ENCODE data around the gene GPR158. TPM values are rescaled to one million over a fixed set of nuclear protein-coding genes. Genes with fewer than 3 reads are reported as not detected.

The GPR158 gene
- total and polyA plus RNA-seq, 2 of the 8 experiments (the other 6 are each of a cell fraction or from before 2014, with no cell fraction given) = 0.14 to 0.78 TPM

DNA sequence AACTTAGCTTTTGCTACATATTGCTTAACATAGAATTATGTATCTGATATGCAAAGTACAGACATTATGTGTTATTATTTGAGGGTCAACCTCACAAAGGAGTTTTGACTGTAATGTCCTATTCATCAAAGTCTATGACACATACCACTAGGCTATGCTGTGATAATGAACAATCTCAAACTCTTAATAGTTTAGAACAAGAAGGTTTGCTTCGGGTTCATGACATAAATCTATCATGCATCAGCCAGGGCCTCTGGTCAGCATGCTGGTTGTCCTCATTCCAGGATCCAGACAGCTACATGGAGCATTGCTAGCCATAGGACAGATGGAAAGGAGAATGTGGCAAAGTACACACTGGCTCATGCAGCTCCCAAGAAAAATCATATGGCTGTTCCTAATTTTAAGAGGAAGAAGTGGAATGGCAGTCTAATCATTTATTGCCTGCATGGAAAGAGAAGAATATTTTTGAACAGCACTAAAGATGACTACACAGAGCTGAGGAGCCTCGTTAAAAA, 332.1 kb downstream of the GPR158 start (continued):
- no peak for TF ChIP-seq SIRT6 (IDR thresholded peaks at IDR 0.05; ENCODE audit: low read length)
- no peak for TF ChIP-seq TEAD4 (IDR thresholded peaks at IDR 0.05; ENCODE audit: low read depth, low read length)
- TF ChIP-seq CBX8 (IDR thresholded peaks at IDR 0.05; ENCODE audit: borderline replicate concordance, low read depth, low read length) = no peak
- TF ChIP-seq SAP30 (IDR thresholded peaks at IDR 0.05; ENCODE audit: insufficient read depth, insufficient replicate concordance, low read length) = no peak
- TF ChIP-seq, protein P1, sequence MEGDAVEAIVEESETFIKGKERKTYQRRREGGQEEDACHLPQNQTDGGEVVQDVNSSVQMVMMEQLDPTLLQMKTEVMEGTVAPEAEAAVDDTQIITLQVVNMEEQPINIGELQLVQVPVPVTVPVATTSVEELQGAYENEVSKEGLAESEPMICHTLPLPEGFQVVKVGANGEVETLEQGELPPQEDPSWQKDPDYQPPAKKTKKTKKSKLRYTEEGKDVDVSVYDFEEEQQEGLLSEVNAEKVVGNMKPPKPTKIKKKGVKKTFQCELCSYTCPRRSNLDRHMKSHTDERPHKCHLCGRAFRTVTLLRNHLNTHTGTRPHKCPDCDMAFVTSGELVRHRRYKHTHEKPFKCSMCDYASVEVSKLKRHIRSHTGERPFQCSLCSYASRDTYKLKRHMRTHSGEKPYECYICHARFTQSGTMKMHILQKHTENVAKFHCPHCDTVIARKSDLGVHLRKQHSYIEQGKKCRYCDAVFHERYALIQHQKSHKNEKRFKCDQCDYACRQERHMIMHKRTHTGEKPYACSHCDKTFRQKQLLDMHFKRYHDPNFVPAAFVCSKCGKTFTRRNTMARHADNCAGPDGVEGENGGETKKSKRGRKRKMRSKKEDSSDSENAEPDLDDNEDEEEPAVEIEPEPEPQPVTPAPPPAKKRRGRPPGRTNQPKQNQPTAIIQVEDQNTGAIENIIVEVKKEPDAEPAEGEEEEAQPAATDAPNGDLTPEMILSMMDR (IDR thresholded peaks at IDR 0.05; ENCODE audit: control extremely low read depth in 1 of 3, insufficient read depth in 1 of 3, low read depth in 1 of 3, low read length in 3 of 3) = no peak
- no peak for TF ChIP-seq RNF2 (IDR thresholded peaks at IDR 0.05; ENCODE audit: borderline replicate concordance, low read depth, low read length, missing control alignments, poor library complexity, severe bottlenecking)
